GM12878 (cell line): ENCODE data around the gene DOCK2.

ENCODE experiments used
- EZH2 ChIP-seq: IDR thresholded peaks from 2 replicates; pipeline ENCODE4 v1.6.1; 2012; ENCODE audit warnings: low read depth, mild to moderate bottlenecking, control low read depth, inconsistent platforms, low read length, borderline replicate concordance; ENCODE audit not compliant: control insufficient read depth
- POLR2AphosphoS5 ChIP-seq: IDR thresholded peaks from 2 replicates; pipeline ENCODE4 v1.6.1; 2011; ENCODE audit warnings: mild to moderate bottlenecking, low read length, inconsistent platforms
- SIN3A ChIP-seq: IDR thresholded peaks from 2 replicates; pipeline ENCODE4 v1.6.1; 2012; ENCODE audit warnings: low read depth, low read length, improper control_type of control experiment
- SMARCA5 ChIP-seq: fragments of 450-650 bp; IDR thresholded peaks from 2 replicates; pipeline ENCODE4 v1.6.1; 2017; ENCODE audit warnings: mild to moderate bottlenecking
- SRF ChIP-seq, 2 experiments: IDR thresholded peaks; 2 replicates each; pipeline ENCODE4 v1.6.1; 2011; ENCODE audit warnings: low read depth in 2 of 2, low read length in 2 of 2, mild to moderate bottlenecking in 1 of 2, moderate library complexity in 1 of 2
- TF ChIP-seq, protein P1 (sequence below), 3 experiments: IDR thresholded peaks in 2 of 3; conservative IDR thresholded peaks in 1 of 3; 2 replicates each; pipeline ENCODE4 v1.5.1; 2011; ENCODE audit warnings: low read depth in 3 of 3, low read length in 3 of 3, mild to moderate bottlenecking in 3 of 3, control low read depth in 2 of 3, moderate library complexity in 2 of 3, inconsistent platforms in 1 of 3, mixed read lengths in 1 of 3; ENCODE audit not compliant: control insufficient read depth in 2 of 3, insufficient read depth in 1 of 3; ENCODE audit errors: extremely low read depth in 1 of 3
- TF ChIP-seq, protein P2 (sequence below): fragments of 150-350 bp; IDR thresholded peaks from 2 replicates; pipeline ENCODE4 v1.6.1; 2016; ENCODE audit warnings: low read depth, low read length
- TF ChIP-seq, protein P3 (sequence below): fragments of 450-650 bp; IDR thresholded peaks from 2 replicates; pipeline ENCODE4 v1.6.1; 2017; ENCODE audit warnings: mild to moderate bottlenecking

DNA sequence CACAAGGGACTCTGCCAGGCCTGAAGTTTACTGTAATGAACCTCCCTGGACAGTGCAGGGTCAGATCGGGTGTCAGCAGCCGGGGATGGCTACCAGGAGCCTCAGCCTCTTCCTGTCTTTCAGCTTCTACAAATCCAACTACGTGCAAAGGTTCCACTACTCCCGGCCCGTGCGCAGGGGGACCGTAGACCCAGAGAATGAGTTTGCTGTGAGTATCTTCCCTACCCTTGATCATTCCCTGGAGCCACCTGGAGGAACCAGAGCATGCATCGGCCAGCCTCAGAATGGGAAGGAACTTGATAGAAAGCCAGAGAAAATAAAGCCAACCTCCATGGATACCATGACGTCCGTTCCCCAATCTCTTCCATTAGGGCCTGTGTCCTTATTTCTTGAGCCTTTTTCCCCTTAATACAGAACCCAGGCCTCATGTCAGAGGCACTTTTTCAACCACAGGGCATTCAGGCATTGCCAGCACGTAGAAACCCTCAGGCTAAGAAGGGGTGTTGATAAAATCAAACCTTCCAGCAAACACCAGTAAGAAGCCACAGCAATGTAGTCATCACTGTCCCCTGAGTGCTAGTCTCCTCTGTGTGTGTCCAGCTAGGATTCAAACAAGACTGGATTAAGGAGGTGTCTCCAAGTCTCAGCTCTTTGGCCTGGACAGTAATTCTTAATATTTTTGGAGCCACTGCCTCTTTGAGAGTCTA, 419.6 kb downstream of the DOCK2 start:
- TF ChIP-seq, protein P1, sequence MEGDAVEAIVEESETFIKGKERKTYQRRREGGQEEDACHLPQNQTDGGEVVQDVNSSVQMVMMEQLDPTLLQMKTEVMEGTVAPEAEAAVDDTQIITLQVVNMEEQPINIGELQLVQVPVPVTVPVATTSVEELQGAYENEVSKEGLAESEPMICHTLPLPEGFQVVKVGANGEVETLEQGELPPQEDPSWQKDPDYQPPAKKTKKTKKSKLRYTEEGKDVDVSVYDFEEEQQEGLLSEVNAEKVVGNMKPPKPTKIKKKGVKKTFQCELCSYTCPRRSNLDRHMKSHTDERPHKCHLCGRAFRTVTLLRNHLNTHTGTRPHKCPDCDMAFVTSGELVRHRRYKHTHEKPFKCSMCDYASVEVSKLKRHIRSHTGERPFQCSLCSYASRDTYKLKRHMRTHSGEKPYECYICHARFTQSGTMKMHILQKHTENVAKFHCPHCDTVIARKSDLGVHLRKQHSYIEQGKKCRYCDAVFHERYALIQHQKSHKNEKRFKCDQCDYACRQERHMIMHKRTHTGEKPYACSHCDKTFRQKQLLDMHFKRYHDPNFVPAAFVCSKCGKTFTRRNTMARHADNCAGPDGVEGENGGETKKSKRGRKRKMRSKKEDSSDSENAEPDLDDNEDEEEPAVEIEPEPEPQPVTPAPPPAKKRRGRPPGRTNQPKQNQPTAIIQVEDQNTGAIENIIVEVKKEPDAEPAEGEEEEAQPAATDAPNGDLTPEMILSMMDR (IDR thresholded peaks at IDR 0.05 in 2 of 3, conservative IDR thresholded peaks at IDR 0.05 in 1 of 3; ENCODE audit: control insufficient read depth in 2 of 3, extremely low read depth in 1 of 3, insufficient read depth in 1 of 3, low read depth in 3 of 3, low read length in 3 of 3), result no peak
- no peak for TF ChIP-seq SMARCA5
- TF ChIP-seq, protein P2, sequence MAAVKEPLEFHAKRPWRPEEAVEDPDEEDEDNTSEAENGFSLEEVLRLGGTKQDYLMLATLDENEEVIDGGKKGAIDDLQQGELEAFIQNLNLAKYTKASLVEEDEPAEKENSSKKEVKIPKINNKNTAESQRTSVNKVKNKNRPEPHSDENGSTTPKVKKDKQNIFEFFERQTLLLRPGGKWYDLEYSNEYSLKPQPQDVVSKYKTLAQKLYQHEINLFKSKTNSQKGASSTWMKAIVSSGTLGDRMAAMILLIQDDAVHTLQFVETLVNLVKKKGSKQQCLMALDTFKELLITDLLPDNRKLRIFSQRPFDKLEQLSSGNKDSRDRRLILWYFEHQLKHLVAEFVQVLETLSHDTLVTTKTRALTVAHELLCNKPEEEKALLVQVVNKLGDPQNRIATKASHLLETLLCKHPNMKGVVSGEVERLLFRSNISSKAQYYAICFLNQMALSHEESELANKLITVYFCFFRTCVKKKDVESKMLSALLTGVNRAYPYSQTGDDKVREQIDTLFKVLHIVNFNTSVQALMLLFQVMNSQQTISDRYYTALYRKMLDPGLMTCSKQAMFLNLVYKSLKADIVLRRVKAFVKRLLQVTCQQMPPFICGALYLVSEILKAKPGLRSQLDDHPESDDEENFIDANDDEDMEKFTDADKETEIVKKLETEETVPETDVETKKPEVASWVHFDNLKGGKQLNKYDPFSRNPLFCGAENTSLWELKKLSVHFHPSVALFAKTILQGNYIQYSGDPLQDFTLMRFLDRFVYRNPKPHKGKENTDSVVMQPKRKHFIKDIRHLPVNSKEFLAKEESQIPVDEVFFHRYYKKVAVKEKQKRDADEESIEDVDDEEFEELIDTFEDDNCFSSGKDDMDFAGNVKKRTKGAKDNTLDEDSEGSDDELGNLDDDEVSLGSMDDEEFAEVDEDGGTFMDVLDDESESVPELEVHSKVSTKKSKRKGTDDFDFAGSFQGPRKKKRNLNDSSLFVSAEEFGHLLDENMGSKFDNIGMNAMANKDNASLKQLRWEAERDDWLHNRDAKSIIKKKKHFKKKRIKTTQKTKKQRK, result no peak
- TF ChIP-seq POLR2AphosphoS5, result no peak
- TF ChIP-seq SIN3A, result no peak
- TF ChIP-seq SRF (IDR thresholded peaks at IDR 0.05; ENCODE audit: low read depth in 2 of 2, low read length in 2 of 2), result no peak
- TF ChIP-seq EZH2, result no peak
- TF ChIP-seq, protein P3, sequence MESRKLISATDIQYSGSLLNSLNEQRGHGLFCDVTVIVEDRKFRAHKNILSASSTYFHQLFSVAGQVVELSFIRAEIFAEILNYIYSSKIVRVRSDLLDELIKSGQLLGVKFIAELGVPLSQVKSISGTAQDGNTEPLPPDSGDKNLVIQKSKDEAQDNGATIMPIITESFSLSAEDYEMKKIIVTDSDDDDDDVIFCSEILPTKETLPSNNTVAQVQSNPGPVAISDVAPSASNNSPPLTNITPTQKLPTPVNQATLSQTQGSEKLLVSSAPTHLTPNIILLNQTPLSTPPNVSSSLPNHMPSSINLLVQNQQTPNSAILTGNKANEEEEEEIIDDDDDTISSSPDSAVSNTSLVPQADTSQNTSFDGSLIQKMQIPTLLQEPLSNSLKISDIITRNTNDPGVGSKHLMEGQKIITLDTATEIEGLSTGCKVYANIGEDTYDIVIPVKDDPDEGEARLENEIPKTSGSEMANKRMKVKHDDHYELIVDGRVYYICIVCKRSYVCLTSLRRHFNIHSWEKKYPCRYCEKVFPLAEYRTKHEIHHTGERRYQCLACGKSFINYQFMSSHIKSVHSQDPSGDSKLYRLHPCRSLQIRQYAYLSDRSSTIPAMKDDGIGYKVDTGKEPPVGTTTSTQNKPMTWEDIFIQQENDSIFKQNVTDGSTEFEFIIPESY, result no peak
